Measurements from ENCODE around the gene SPTBN1. TPM values are rescaled to one million over a fixed set of nuclear protein-coding genes. Genes with fewer than 3 reads are reported as not detected.

The SPTBN1 gene
- total RNA-seq, 4 donors from 2014 or later, result 65.0 to 217 (median 85.3) TPM

DNA sequence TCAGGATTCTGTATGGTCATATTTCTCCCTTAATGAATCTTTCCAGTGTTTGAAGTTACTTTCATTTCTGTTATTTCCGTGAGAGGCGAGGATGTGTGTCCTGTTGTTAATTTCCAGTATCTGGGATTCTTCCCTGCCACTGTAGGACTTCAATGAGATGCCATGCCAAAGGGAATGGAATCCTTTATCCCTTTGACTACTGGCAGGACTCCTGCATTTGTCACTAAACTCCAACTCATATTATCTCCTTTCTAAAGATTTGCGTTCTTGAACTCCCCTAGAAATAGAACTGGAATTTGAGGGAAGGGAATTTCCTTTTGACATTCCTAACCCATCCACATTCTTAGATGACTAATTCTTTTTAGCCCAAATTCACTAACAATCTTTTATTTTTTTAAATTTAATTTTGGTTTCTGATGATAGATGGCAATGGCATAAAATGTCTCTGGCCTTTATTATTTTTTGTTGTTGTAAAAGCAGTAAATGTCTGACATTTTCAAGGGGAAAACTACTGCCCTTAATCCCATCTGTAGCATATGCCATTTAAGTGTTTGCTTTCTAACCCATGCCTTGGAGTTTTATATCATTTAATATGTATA is 179.5 kb downstream of the SPTBN1 start:
- Histone ChIP-seq H3K27ac (peak overlapping the region; percentile 38 to 85 (median 70)), H3K4me1 (peaks cover 0 to 76% (median 17%) of the 10 kb centered on the region in 3 donors), H3K36me3 (peaks cover 15 to 98% (median 28%) of the 10 kb centered on the region in 3 donors), H3K4me3 (peak overlapping the region in 1 of 4 donors; percentile 34), H3K27me3 (no peaks in the 10 kb centered on the region), H3K9me3 (no peaks in the 10 kb centered on the region)
- 44 to 64% methylated on average over 3 of the region's 3 CpGs for WGBS, 2 donors
- DNase-seq, result no peak
- no peak for TF ChIP-seq POLR2A (IDR thresholded peaks at IDR 0.05)
- TF ChIP-seq CTCF (IDR thresholded peaks at IDR 0.05), result no peak
- intact Hi-C loops (cut with DNase I), result no loop called here

GRCh38 chr2:54636415-54637139 is 180.4 kb downstream of the SPTBN1 start:
- 77 to 85% methylated on average over 7 to 9 of the region's 9 CpGs for WGBS, 2 donors
- TF ChIP-seq POLR2A (IDR thresholded peaks at IDR 0.05) (no peak), CTCF (IDR thresholded peaks at IDR 0.05) (no peak)
- H3K9me3 ChIP-seq, result no peaks in the 10 kb centered on the region
- peaks cover 7 to 98% (median 18%) of the 10 kb centered on the region in 3 donors for H3K36me3 ChIP-seq
- DNase-seq, result no peak
- intact Hi-C loops (cut with DNase I), result no loop called here
- no peak overlapping the region for H3K4me3 ChIP-seq
- H3K4me1 ChIP-seq, result peaks cover 0 to 76% (median 17%) of the 10 kb centered on the region in 3 donors
- H3K27me3 ChIP-seq, result no peaks in the 10 kb centered on the region
- peak overlapping the region in 2 of 4 donors; percentile 2 to 71 for H3K27ac ChIP-seq

DNA sequence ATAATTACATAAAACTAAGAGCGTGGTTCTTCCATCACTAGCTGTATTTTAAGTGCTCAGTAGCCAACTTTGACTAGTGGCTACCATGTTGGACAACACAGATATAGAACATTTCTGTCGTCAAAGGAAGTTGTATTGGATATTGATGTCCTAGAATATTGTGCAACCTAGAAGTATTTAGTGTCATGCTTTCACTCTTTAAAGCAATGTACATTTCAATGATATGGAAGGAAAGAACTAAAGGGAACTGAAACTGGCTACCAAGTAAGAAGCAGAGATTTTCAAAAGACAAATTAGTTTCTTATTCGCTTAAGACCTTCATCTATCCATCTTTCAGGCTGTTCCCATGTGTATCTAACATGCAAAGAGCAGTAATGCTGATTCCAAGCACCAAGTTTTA is 182.0 kb downstream of the SPTBN1 start:
- no peaks in the 10 kb centered on the region for H3K9me3 ChIP-seq
- no peak for DNase-seq
- no peak overlapping the region for H3K4me3 ChIP-seq
- peaks cover under 1 to 98% (median 14%) of the 10 kb centered on the region in 3 donors for H3K36me3 ChIP-seq
- WGBS, 2 donors, result 75 to 79% methylated on average over 3 of the region's 3 CpGs
- no peak overlapping the region for H3K27ac ChIP-seq
- peaks cover 0 to 70% (median 17%) of the 10 kb centered on the region in 3 donors for H3K4me1 ChIP-seq
- H3K27me3 ChIP-seq, result no peaks in the 10 kb centered on the region
- intact Hi-C loops (cut with DNase I), result no loop called here
- TF ChIP-seq CTCF (IDR thresholded peaks at IDR 0.05) (no peak), POLR2A (IDR thresholded peaks at IDR 0.05) (no peak)

DNA sequence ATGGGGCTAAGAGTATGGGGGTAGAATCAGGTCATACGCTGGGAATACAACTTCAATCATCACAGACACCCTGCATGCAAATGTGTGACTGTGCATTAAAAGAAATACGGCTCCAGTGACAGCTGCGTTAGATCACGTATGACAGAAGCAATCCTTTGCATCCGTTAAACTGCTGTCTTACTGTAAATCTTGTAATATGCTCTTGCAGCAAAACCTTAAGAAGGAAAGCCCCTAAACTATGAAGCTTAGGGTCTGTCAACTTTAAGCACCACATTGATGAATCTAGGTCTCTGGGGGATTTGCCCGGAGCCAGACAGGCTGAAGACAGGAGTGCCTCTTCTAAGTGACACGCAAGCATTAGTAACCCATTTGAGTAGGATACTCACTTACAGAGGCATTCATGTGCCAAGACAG is 182.7 kb downstream of the SPTBN1 start:
- 70 to 84% methylated on average over 7 of the region's 7 CpGs for WGBS, 2 donors
- intact Hi-C loops (cut with DNase I), result no loop called here
- Histone ChIP-seq H3K9me3 (no peaks in the 10 kb centered on the region), H3K4me3 (no peak overlapping the region), H3K27ac (peak overlapping the region in 1 of 4 donors; percentile 2), H3K4me1 (peaks cover 0 to 63% (median 17%) of the 10 kb centered on the region in 3 donors), H3K36me3 (peaks cover 0 to 98% (median 21%) of the 10 kb centered on the region in 3 donors), H3K27me3 (no peaks in the 10 kb centered on the region)
- DNase-seq, result no peak
- TF ChIP-seq CTCF (IDR thresholded peaks at IDR 0.05), result no peak
- TF ChIP-seq POLR2A (IDR thresholded peaks at IDR 0.05), result no peak

DNA sequence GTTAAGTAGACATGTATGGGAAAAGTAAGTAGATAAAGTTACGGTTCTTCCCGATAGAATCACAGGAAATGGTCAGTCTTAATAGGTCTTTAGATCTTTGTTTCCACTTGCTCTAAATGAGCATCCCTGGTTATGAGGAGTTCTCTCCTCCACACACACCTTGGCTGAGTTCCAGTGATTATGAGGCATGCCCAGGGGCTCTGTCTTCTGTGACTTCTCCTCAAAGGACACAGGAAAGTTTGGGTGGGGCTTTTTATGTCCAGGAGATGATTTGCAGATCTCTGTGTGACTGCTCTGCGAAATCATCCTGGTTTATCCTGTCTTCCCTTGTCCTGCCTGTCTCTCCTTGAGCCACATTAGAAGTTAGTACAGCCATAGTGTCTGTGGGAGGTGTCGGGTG is 183.5 kb downstream of the SPTBN1 start:
- DNase-seq, result no peak
- TF ChIP-seq POLR2A (IDR thresholded peaks at IDR 0.05), result no peak
- no peak for TF ChIP-seq CTCF (IDR thresholded peaks at IDR 0.05)
- Histone ChIP-seq H3K4me1 (peaks cover 0 to 55% (median 14%) of the 10 kb centered on the region in 3 donors), H3K27ac (peak overlapping the region in 1 of 4 donors; percentile 2), H3K36me3 (peaks cover 0 to 100% (median 26%) of the 10 kb centered on the region in 3 donors), H3K9me3 (no peaks in the 10 kb centered on the region), H3K27me3 (no peaks in the 10 kb centered on the region), H3K4me3 (no peak overlapping the region)
- intact Hi-C loops (cut with DNase I), result loop anchor here (10.0 kb wide), 1 partner anchor 115 kb away; no protein-coding TSS in a partner anchor
- 73 to 83% methylated on average over 4 of the region's 4 CpGs for WGBS, 2 donors
